Measurements from ENCODE around the gene CTSO. TPM values are rescaled to one million over a fixed set of nuclear protein-coding genes. Genes with fewer than 3 reads are reported as not detected.
"Not testable (repeated sequence)": the region's sequence is repeated elsewhere in the genome, so short reads cannot be mapped to it uniquely, and the experiment has no call there.

CTSO gene
- total RNA-seq, 2 experiments from 2014 or later: 2.3 to 3.3 TPM

DNA sequence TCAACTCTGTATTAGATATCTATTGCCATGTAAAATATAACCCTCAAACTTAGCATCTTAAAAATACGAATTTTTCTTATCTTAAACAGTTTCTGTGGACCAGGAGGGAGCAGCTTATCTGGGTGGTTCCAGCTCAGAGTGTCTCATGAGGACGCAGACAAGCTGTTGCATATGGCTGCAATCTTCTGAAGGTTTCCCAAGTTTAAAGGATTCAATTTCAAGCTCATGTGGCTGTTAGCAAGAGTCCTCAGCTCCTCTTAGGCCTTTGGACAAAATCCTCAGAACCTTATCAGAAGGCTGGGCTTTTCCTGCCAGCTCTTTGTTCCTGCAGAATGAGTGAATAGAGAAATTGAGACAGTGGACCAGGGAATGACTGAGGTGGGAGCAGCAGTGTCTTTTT, 2.8 kb upstream of the CTSO start:
- CTCF ChIA-PET: no interaction called here

DNA sequence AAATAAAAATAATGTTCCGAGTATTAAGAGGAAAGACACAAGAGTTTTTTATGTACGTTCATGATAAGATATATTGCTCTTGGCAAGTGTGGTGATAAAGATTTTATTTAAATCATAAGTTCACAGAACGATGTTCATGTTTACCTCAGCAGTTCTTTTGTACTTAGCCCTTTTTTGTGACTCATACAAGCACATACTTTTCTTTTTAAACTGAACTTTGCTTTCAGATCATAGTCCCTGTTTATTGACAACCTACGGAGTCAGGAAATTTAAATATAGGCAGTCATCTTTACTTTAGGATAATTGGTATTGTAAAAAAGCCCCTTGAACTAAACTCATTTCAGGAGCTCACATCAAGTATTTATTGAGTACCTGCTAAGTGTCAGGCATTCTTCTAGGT, 1.3 kb upstream of the CTSO start:
- ChIA-PET POLR2A (no interaction called here), CTCF (no interaction called here)

More for the DNA sequence above, 2.8 kb upstream of the CTSO start:
- POLR2A ChIA-PET: no interaction called here

DNA sequence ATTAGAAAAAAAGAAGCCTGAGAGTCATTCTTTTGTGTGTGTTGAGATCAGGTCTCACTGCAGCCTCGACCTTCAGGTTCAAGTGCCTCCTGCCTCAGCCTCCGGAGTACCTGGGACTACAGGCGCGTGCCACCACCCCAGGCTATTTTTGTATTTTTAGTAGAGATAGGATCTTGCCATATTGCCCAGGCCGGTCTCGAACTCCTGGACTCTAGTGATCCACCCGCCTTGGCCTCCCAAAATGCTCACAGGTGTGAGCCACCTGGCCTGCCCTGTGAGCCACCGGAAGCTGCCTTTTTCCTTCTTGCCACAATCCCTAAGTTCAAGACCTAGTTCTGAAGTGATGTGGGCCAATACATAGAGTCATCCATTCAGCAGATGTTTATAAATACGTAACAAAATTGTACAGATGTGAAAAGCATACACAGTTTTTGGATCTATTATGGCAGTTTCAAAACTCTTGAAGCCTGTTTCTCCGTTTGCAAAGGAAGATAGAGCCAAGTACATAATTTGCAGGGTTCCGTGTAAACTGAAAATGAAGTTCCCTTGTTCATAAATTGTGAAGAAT, 536 bp upstream of the CTSO start:
- ChIA-PET CTCF (interaction anchor here (1.1 to 2.0 kb wide), 3 partner anchors 10 to 145 kb away, joined by 3 to 6 read pairs (median 5); no protein-coding TSS in a partner anchor), POLR2A (interaction anchor here (1.3 kb wide), 1 partner anchor 144 kb away, joined by 4 read pairs; no protein-coding TSS in a partner anchor)

DNA sequence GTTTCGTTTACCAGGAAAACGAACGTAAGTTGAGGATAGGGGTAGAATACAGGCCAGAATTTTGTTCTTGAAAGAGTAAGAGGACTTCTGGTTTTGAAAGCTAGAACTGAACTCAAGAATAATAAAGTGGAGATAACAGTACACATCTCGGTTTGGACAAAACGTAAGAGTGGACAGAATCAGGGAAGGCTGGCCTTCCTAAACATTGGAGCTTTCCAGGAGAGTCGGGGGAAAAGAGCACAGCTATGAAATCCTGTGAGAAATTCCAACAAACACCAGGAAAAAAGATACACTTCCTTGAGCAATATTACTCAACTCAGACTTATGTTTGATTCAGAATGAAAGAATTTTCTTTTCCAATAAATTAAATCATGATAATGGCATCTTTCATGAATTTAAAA, 1.2 kb downstream of the CTSO start:
- POLR2A ChIA-PET: no interaction called here

DNA sequence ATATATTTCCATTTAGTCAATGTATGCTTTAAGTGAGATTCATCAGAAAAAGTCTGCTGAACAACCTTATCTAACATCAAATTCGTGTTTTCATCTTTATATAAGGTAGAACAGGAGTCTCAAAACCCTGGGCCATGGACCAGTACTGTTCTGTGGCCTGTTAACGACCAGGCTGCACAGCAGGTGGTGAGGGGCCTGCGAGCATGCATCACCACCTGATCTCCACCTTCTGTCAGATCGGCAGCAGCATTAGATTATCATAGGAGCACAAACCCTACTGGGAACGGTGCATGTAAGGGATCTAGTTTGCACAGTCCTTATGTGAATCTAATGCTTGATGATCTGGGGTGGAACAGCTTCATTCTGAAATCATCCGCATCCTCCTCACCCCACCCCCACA, 3.2 kb downstream of the CTSO start:
- ChIA-PET CTCF (interaction anchor here (1.1 kb wide), 1 partner anchor 9 kb away, joined by 4 read pairs; no protein-coding TSS in a partner anchor), POLR2A (no interaction called here)

More for the DNA sequence above, 1.2 kb downstream of the CTSO start:
- CTCF ChIA-PET: interaction anchor here (2.0 kb wide), 1 partner anchor 8 kb away, joined by 6 read pairs; no protein-coding TSS in a partner anchor

DNA sequence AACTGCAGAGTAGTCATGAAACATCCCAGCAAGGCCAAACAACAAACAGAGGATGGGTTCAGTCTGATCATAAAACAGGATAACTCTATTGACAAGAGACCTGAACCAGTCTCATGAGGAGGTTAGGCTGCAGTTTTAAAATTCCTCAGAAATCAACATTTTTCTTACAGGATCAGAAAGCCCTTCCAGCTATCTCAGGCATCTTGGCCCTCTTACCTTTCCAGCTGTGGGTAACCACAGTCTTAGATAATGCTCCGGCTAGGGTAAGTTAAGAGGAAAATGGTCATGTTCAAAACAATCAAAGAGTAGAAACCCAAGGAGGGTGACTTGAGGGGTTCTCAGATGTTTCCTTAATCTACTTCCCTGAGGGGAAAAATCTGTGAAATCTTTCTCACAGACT, 5.1 kb downstream of the CTSO start:
- CTCF ChIA-PET: no interaction called here
- POLR2A ChIA-PET: no interaction called here

DNA sequence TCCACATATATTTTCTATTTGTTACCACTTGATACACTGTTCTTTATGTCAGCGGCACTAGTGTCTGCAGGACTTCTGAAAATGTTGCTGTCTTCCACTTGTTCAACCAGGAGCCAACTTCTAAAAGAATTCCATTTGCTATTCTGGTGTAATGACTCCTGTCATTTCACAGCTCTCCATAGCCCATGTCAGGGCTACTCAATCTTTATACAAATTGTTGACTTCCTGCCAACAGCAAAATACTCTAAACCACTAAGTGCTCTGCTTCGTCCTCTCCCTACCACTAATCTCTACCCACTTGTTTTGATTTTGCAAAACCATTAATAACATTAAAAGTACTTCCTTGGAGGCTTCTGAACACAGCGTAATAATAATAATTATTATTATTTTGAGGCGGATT, 7.2 kb downstream of the CTSO start:
- POLR2A ChIA-PET: no interaction called here

DNA sequence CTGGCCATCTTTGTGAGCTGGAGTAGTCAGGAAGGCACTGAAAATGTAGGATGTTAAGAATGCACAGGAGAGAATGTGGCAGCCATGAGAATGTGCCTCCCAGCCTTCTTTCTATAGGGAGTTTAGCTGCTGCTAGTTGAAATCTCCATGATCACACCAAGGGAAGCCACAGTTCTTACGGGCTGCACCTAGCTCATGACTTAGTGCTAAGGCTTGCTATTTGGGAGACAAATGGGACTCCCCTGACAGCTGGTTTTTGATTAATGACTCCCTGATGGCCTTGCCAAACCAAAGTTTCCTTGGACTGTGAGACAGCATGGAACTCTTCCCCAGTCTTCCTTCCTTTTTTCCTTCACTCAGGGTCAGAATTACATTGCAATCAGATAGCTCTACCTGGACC, 9.2 kb downstream of the CTSO start:
- CTCF ChIA-PET: interaction anchor here (2.1 kb wide), 1 partner anchor 9 kb away, joined by 6 read pairs; the partner anchor contains the start of gene CTSO
- POLR2A ChIA-PET: no interaction called here

More for the DNA sequence above, 7.2 kb downstream of the CTSO start:
- CTCF ChIA-PET: no interaction called here

DNA sequence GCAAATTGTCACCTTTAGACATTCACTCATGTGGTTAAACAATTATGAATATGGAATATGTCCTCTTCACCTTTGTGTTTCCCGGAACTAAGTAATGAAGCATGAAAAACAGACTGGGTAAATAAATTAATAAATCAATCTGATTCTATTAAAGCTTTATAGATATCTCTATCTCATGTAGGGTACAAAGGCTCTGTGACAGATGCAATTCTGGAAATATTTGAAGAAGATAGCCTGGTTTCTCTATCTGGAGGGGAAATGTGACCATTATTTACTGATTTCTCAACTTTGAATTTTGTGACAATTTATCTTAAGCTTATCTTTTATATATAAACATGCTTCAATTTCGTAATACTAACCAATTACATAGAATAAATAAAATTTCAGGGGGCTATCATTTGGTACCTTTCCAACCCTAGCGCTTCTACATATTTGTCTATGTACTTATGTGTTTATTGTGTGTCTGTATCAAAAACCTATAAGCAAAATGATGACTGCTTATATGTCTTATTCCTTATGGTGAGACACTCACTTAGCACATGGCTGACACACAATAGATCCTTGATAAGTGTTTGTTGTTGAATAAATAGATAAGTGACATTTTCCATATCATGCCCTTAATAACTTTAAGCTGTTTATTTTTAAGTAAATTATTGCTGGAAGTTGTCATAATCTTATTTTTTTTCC, 9.9 kb downstream of the CTSO start:
- POLR2A ChIA-PET: no interaction called here
- CTCF ChIA-PET: interaction anchor here (2.1 kb wide), 1 partner anchor 9 kb away, joined by 6 read pairs; the partner anchor contains the start of gene CTSO

DNA sequence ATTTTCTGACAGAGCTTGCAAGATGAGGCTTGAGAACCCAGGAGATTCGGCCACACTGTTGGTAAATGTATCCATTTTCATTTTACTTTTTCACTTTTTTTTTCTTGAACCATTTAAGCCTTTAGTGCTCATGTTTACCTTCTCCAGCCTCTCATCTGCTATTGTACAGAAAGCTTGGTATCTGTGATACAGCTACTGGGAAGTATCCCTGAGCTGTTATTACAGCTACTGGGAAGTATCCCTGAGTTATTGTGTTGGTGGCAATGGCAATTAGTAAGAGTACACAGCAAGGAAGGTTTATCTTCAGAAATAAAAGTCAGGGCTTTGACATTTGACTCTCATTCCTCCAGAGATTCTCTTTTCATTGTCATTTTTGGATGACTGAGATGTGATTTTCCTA, 11.8 kb downstream of the CTSO start:
- POLR2A ChIA-PET: no interaction called here
- CTCF ChIA-PET: interaction anchor here (1.4 kb wide), 1 partner anchor 9 kb away, joined by 4 read pairs; no protein-coding TSS in a partner anchor

DNA sequence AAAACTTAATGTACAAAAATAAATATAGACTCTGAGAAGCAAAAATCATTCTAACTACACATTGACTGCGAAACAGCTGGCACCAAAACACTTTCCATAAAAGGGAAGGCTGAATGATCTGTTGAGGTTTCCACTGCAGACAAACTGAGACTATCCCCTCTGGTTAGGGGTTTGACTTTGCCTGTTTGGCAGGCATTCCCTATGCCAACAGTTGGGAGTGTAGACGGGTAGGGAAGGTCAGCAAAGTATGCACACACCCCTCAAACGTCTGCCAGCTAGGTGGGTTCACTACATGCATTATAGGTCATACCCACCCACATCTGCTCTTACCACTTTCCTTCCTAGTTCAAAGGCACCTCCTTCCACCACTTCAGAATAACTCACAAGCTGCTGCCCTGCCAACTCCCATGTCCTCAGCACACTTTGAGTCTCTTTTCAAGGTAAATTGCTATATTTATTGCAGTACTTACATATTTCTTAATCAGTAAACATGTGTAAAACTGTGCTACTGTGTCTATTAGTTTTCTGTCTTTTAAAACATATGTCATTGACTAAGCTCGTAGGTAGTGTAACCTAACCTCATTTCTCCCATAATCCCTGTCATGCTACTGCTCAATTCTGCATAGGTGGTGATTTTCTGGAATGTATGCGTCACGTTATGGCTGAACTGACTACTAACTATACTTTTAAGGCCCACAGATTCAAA, 12.4 kb downstream of the CTSO start:
- CTCF ChIA-PET: interaction anchor here (1.4 kb wide), 1 partner anchor 10 kb away, joined by 4 read pairs; no protein-coding TSS in a partner anchor
- POLR2A ChIA-PET: no interaction called here

DNA sequence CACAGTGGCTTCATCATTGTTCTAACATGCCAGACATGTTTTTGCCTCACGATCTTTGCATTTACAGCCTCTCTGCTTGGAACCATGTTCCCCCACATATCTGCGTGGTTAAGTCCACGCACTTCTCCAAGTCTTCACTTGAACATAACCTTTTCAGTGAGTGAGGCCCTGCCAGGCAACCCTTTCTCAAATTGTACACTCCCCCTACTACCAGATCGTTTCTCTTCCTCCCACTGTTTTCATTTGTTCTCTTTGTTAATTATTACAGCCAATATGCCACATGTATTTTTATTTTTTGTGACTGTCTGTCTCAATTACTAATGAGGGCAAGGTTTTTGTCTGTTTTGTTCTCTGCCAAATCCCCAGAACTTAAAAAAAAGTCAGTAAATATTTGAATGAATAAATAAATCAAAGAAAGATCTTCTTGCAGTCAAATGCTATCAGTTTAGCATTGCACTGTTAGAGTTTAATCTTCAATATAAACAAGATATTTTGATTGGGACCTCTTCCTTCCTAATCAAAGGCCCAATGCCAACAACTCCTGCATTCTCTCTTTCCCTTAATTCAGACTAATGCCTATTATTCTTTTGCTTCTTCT, 18.2 kb downstream of the CTSO start:
- ChIA-PET POLR2A (no interaction called here), CTCF (no interaction called here)

DNA sequence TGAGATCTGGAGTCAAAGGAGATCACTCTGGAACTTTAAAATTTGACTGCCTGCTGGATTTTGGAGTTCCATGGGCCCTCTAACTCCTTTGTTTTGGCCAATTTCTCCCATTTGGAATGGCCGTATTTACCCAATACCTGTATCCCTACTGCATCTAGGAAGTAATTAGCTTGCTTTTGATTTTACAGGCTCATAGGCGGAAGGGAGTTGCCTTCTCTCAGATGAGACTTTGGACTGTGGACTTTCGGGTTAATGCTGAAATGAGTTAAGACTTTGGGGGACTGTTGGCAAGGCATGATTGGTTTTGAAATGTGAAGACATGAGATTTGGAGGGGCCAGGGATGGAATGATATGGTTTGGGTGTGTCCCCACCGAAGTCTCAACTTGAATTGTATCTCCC, 19.0 kb downstream of the CTSO start:
- CTCF ChIA-PET, POLR2A ChIA-PET: not testable (repeated sequence)

DNA sequence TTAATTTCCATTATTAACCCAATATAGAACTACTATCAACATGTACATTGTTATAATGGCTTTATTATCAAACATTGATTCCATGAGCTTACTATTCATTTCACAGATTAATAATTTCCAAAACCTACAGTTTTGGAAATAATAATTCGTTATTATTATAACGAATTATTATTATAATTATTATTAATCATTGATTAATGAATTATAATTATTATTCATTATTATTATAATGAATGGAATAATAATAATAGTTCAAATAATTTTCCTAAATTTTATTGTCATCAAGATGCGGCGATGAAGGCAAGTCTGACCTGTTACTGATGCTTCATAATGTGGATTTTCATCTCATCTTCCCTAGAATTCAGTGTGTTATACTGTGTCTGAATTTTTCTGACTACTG, 22.0 kb downstream of the CTSO start:
- CTCF ChIA-PET: no interaction called here
- POLR2A ChIA-PET: no interaction called here

DNA sequence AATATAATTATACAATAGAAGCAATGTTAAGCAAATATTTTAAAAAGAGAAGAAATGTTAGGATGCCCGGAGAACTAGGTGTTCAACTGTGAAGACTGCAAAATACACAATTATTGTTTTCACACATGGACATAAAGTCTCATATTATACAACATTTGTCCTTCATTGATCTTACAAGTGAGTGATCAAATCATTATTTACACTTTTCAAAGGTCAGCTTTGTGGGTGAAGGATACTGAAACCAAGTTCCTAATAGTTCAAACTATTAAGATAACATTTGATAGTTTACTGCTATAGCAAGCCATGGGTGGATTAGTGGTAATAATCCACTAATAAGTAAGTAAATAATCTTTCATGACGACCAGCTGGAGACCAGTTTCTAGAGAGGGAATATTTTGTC, 23.3 kb downstream of the CTSO start:
- POLR2A ChIA-PET: no interaction called here
- CTCF ChIA-PET: no interaction called here

DNA sequence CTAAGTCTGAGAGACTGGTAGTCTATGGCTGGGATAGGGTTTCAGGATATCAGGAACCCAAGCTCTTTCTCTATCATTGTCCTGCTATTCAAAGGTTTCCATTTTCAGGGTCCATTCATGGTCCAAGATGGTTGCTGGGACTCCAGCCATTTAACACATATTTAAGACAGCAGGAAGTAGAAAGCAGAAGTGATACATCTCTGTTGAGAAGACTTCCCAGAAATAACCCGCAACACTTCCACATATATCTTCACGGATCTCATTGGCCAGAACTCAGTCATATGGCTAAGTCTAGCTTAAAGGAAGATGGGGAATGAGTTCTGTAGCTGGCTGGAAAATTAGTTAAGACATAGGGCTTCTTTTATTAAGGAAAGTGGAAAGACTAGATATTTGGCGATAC, 23.8 kb downstream of the CTSO start:
- ChIA-PET POLR2A (no interaction called here), CTCF (no interaction called here)

DNA sequence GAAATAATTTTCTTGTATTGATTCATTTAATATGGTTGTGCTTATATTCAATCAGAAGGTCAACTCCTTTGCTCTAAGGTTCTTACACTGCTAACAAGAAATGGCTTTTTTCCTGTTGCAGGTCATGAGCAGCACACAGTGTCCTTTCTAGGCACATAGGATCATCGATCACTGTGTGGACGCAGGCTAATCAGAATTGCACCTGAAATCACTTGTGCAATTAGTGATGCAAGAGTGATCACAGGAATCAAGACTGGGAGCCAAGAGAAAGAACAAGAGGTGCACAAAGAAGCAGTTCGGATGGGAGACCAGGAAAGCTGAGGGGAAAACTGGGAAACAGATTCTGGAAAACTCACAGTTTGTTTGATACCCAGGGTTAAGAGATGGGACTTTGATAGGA, 29.0 kb downstream of the CTSO start:
- CTCF ChIA-PET: no interaction called here
- POLR2A ChIA-PET: no interaction called here

DNA sequence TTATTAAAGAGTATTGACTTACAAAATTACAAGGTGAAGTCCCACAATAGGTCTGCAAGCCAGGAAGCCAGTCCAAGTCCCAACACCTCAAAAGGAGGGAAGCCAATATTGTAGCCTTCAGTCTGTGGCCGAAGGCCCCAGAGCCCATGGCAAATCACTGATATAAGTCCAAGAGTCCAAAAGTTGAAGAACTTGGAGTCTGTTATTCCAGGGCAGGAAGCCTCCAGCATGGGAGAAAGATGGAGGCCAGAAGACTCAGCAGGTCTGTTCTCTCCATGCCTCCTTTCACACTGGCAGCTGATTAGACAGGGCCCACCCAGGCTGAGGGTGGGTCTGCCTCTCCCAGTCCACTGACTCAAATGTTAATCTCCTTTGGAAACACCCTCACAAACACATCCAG, 32.1 kb downstream of the CTSO start:
- ChIA-PET POLR2A (no interaction called here), CTCF (no interaction called here)

DNA sequence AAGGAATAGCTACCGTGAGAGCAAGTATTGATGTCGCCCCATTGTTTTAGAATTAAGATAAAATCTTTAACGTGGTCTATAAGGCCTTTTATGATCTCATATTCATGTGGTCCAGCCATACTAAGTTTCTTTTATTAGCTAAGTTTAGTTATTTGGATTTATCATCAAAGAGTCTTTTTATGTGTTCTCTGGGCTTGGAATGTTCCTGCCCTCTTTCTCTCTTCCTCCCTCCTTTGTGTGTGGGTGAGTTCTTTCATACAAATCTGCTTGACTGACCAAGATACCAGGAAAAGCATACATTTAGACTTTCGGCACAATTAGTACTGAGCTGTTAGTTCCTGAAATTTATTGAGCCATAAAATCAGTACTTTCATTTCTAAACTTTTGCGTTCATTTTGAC, 38.9 kb downstream of the CTSO start:
- CTCF ChIA-PET: no interaction called here
- POLR2A ChIA-PET: no interaction called here

DNA sequence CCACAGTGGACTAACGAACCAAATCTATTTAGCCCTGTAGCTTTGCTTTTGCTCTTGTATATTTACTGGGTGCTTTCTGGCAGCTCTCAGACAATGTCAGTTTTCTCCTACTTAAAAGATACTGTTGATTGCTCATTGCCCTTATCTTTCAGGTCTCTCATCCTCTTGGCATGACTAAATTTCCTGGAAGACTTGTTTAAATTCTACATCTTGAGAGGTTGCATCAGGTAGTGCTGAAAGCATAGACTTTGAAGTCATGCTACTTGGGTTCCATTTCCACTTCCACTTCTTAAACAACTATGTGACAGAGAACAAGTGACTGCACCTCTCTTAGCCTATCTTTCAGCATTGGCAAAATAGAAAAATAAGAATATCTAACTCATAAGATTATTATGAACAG, 41.8 kb downstream of the CTSO start:
- CTCF ChIA-PET: no interaction called here

More for the DNA sequence above, 41.8 kb downstream of the CTSO start:
- POLR2A ChIA-PET: no interaction called here
